OCI-LY7 (cell line): Measurements from ENCODE around the gene TNFRSF11A. TPM values are rescaled to one million over a fixed set of nuclear protein-coding genes. Genes with fewer than 3 reads are reported as not detected.

Source experiments
- BruUV-seq: library from RNA; stranded (reverse); fragments of 400-500 nt; replicated peaks from 2 replicates; lab custom pipeline; 2021; lab: Mats Ljungman, UMichigan
- CTCF ChIA-PET: fragments of 300-600 bp; sonication (Branson Sonifier 250); formaldehyde crosslinking; loops from one replicate; lab custom pipeline; 2022; ENCODE audit warnings: antibody characterized with exemption; ENCODE audit not compliant: unreplicated experiment; lab: Charles Lee
- POLR2A ChIA-PET: fragments of 300-600 bp; sonication (Branson Sonifier 250); formaldehyde crosslinking; loops from one replicate; lab custom pipeline; 2022; ENCODE audit warnings: antibody characterized with exemption; lab: Charles Lee
- DNase-seq: peaks from one replicate; pipeline ENCODE4 v3.0.0-alpha.2; 2015; ENCODE audit warnings: low spot score
- H2AFZ ChIP-seq: fragments of 200-600 bp; sonication (generic), shearing (Covaris generic); 2 replicates; pipeline ENCODE4 v1.6.1; 2014; ENCODE audit warnings: mild to moderate bottlenecking, antibody characterized with exemption, low read length, moderate library complexity
- H3K27ac ChIP-seq: fragments of 200-600 bp; sonication (generic); 2 replicates; pipeline ENCODE4 v1.5.1; 2014; ENCODE audit warnings: mixed run types, low read depth, mild to moderate bottlenecking, moderate library complexity, low read length, inconsistent platforms; ENCODE audit not compliant: poor library complexity, severe bottlenecking
- H3K36me3 ChIP-seq: fragments of 200-600 bp; sonication (generic); 2 replicates; pipeline ENCODE4 v1.6.1; 2014; ENCODE audit warnings: mild to moderate bottlenecking, antibody characterized with exemption, low read length, moderate library complexity, mixed read lengths; ENCODE audit not compliant: insufficient read depth
- H3K4me1 ChIP-seq: fragments of 200-600 bp; sonication (generic); 2 replicates; pipeline ENCODE4 v1.5.1; 2014; ENCODE audit warnings: mild to moderate bottlenecking, low read length; ENCODE audit not compliant: insufficient read depth, poor library complexity, severe bottlenecking
- H3K4me2 ChIP-seq: fragments of 200-600 bp; sonication (generic); 2 replicates; pipeline ENCODE4 v1.6.1; 2014; ENCODE audit warnings: mild to moderate bottlenecking, low read length
- H3K4me3 ChIP-seq: fragments of 200-600 bp; sonication (generic); 2 replicates; pipeline ENCODE4 v1.5.1; 2014; ENCODE audit warnings: mild to moderate bottlenecking, low read depth, low read length; ENCODE audit not compliant: poor library complexity, severe bottlenecking
- H3K79me2 ChIP-seq: fragments of 200-600 bp; sonication (generic); 2 replicates; pipeline ENCODE4 v1.6.1; 2016; ENCODE audit warnings: low read depth, mild to moderate bottlenecking, low read length, moderate library complexity, mixed read lengths; ENCODE audit not compliant: insufficient read depth
- H3K9me2 ChIP-seq: fragments of 200-600 bp; sonication (generic); 2 replicates; pipeline ENCODE4 v1.6.1; 2016; ENCODE audit warnings: mild to moderate bottlenecking, low read length, mixed read lengths; ENCODE audit not compliant: insufficient read depth
- H3K9me3 ChIP-seq: fragments of 200-600 bp; sonication (generic); 2 replicates; pipeline ENCODE4 v1.6.1; 2014; ENCODE audit warnings: mild to moderate bottlenecking, mixed run types, low read length, mixed read lengths
- H4K20me1 ChIP-seq: fragments of 200-600 bp; sonication (generic); 2 replicates; pipeline ENCODE4 v1.6.1; 2014; ENCODE audit warnings: mild to moderate bottlenecking, antibody characterized with exemption, low read length, moderate library complexity, mixed read lengths; ENCODE audit not compliant: insufficient read depth
- CTCF ChIP-seq: fragments of 200-600 bp; sonication (generic); conservative IDR thresholded peaks from 2 replicates; pipeline ENCODE4 v1.5.1; 2014; ENCODE audit warnings: mild to moderate bottlenecking, antibody characterized with exemption, low read length, moderate library complexity, mixed read lengths
- EZH2phosphoT487 ChIP-seq: fragments of 200-600 bp; sonication (generic); IDR thresholded peaks from 2 replicates; pipeline ENCODE4 v1.6.1; 2018; ENCODE audit warnings: low read depth, borderline replicate concordance, mild to moderate bottlenecking, mixed run types, antibody characterized with exemption, low read length, moderate library complexity, mixed read lengths
- intact Hi-C: fragments of 100-400 bp; cut with micrococcal nuclease; formaldehyde crosslinking; loops from one replicate; pipeline ENCODE4 v1.10.0; 2022; ENCODE audit not compliant: unreplicated experiment
- total RNA-seq, 2 experiments: library from RNA; depleted of rRNA in 1 of 2; stranded (reverse); fragments of >200 nt in 1 of 2; shearing (Covaris generic) in 1 of 2; gene quantifications; 2 replicates each; pipeline ENCODE4 v1.2.3, GENCODE V29; 2014 to 2022

The TNFRSF11A gene
- total RNA-seq, 2 experiments from 2014 or later = not detected

- H3K4me1 ChIP-seq = no peaks in the 10 kb centered on the region
- no peaks in the 10 kb centered on the region for H3K79me2 ChIP-seq
- H2AFZ ChIP-seq = no peak overlapping the region
- H3K9me3 ChIP-seq = no peaks in the 10 kb centered on the region
- no TSS peak for BruUV-seq
- no peaks in the 10 kb centered on the region for H4K20me1 ChIP-seq
- DNase-seq = no peak
- H3K9me2 ChIP-seq = no peaks in the 10 kb centered on the region
- ChIA-PET CTCF (no interaction called here), POLR2A (no interaction called here)
- TF ChIP-seq EZH2phosphoT487 (no peak), CTCF (no peak)
- no peak overlapping the region for H3K4me3 ChIP-seq
- H3K27ac ChIP-seq = no peak overlapping the region
- no peak overlapping the region for H3K4me2 ChIP-seq
- no peaks in the 10 kb centered on the region for H3K36me3 ChIP-seq
- intact Hi-C loops = no loop called here
Observed at GRCh38 chr18:62371436-62371835, 46.3 kb downstream of the TNFRSF11A start.

DNA sequence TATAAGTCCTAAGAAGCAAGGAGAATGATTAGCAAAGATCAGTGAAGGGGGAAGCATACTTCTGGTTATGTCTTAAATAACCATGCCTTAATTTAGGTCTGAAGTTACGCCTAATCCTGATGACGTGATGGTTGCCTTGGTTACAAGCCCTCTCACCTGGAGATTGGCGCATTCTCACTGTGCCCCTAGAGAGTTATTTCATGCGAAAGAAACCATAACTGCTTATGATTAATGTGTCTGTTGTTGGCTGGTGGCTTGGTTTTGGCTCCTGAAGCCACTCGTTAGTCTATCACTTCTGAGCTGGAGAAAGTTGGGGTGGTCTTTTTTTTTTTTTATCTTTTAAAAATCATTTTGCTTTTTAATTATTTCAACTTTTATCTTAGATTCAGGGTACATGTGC lies 47.0 kb downstream of the TNFRSF11A start:
- Histone ChIP-seq H3K9me2 (no peaks in the 10 kb centered on the region), H2AFZ (no peak overlapping the region), H3K4me1 (no peaks in the 10 kb centered on the region), H3K79me2 (no peaks in the 10 kb centered on the region), H3K4me2 (no peak overlapping the region), H4K20me1 (no peaks in the 10 kb centered on the region), H3K4me3 (no peak overlapping the region), H3K36me3 (no peaks in the 10 kb centered on the region), H3K27ac (no peak overlapping the region), H3K9me3 (no peaks in the 10 kb centered on the region)
- CTCF ChIA-PET = no interaction called here
- BruUV-seq = no TSS peak
- no peak for TF ChIP-seq EZH2phosphoT487
- TF ChIP-seq CTCF = no peak
- intact Hi-C loops = no loop called here
- no peak for DNase-seq
- POLR2A ChIA-PET = no interaction called here

DNA sequence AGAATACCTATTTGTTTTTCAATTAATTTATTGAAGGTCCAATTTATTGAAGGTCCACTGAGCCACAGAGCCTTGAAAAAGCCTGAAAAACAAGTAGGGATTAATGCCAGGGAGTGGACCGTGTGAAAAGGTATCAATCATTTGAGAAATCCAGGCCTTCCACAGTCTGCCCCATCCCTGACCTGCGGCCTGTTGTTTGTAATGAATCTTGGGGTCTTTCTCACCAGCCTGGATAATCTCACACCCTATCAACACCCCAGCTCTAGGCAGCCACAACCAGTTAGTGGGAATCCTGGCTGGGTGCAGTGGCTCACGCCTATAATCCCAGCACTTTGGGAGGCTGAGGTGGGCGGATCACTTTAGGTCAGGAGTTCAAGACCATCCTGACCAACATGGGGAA lies 47.8 kb downstream of the TNFRSF11A start:
- ChIA-PET CTCF (no interaction called here), POLR2A (no interaction called here)
- Histone ChIP-seq H3K9me2 (no peaks in the 10 kb centered on the region), H4K20me1 (no peaks in the 10 kb centered on the region), H3K4me3 (no peak overlapping the region), H3K27ac (no peak overlapping the region), H3K79me2 (no peaks in the 10 kb centered on the region), H3K4me2 (no peak overlapping the region), H3K4me1 (no peaks in the 10 kb centered on the region), H2AFZ (no peak overlapping the region), H3K36me3 (no peaks in the 10 kb centered on the region), H3K9me3 (no peaks in the 10 kb centered on the region)
- DNase-seq = no peak
- intact Hi-C loops = no loop called here
- TF ChIP-seq CTCF (no peak), EZH2phosphoT487 (no peak)
- no TSS peak for BruUV-seq
